ENCODE results near the gene C10orf90. TPM values are rescaled to one million over a fixed set of nuclear protein-coding genes. Genes with fewer than 3 reads are reported as not detected.

C10orf90 gene
- total and polyA plus RNA-seq, 8 donors, result 0.32 to 0.64 (median 0.47) TPM; not detected in 5

- intact Hi-C loops (cut with DNase I), result no loop called here
Measured at GRCh38 chr10:126564326-126564888, 106.1 kb downstream of the C10orf90 start.

GRCh38 chr10:126563361-126563760, 107.1 kb downstream of the C10orf90 start:
- no peak overlapping the region for H3K27ac ChIP-seq
- WGBS, 2 donors, result 61 to 80% methylated on average over 3 of the region's 3 CpGs
- H3K9me3 ChIP-seq, result no peaks in the 10 kb centered on the region
- no peak for DNase-seq
- no peak for FAIRE-seq
- H3K36me3 ChIP-seq, result no peaks in the 10 kb centered on the region
- peaks cover 0 to 8% (median 0%) of the 10 kb centered on the region in 3 donors for H3K4me1 ChIP-seq
- no peak for TF ChIP-seq CTCF (IDR thresholded peaks at IDR 0.05)
- intact Hi-C loops (cut with DNase I), result no loop called here
- ATAC-seq, result no peak
- H3K4me3 ChIP-seq, result no peak overlapping the region
- no peaks in the 10 kb centered on the region for H3K27me3 ChIP-seq

More at GRCh38 chr10:126564326-126564888, 106.1 kb downstream of the C10orf90 start:
- Histone ChIP-seq H3K9me3 (no peaks in the 10 kb centered on the region), H3K36me3 (no peaks in the 10 kb centered on the region), H3K4me1 (peaks cover 0 to 10% (median under 1%) of the 10 kb centered on the region in 3 donors), H3K27ac (no peak overlapping the region), H3K27me3 (no peaks in the 10 kb centered on the region), H3K4me3 (no peak overlapping the region)
- no peak for DNase-seq
- no peak for FAIRE-seq
- TF ChIP-seq CTCF (IDR thresholded peaks at IDR 0.05), result no peak
- 80 to 88% methylated on average over 4 of the region's 4 CpGs for WGBS, 2 donors
- ATAC-seq, result no peak

- Histone ChIP-seq H3K9me3 (no peaks in the 10 kb centered on the region), H3K4me1 (peaks cover 0 to 8% (median 0%) of the 10 kb centered on the region in 3 donors), H3K27ac (no peak overlapping the region), H3K27me3 (no peaks in the 10 kb centered on the region), H3K4me3 (no peak overlapping the region), H3K36me3 (no peaks in the 10 kb centered on the region)
- no peak for DNase-seq
- intact Hi-C loops (cut with DNase I), result no loop called here
- no peak for TF ChIP-seq CTCF (IDR thresholded peaks at IDR 0.05)
- WGBS, 2 donors, result 74 to 76% methylated on average over 13 of the region's 13 CpGs
- peak in 1 of 4 donors; percentile 11 for ATAC-seq
- FAIRE-seq, result no peak
Measured at GRCh38 chr10:126561921-126562680, 108.4 kb downstream of the C10orf90 start.

GRCh38 chr10:126561294-126561920, 109.1 kb downstream of the C10orf90 start:
- Histone ChIP-seq H3K27ac (no peak overlapping the region), H3K27me3 (no peaks in the 10 kb centered on the region), H3K4me1 (peaks cover 0 to 8% (median 0%) of the 10 kb centered on the region in 3 donors), H3K9me3 (no peaks in the 10 kb centered on the region), H3K4me3 (no peak overlapping the region), H3K36me3 (no peaks in the 10 kb centered on the region)
- ATAC-seq (no peak), DNase-seq (no peak), FAIRE-seq (no peak)
- 62 to 71% methylated on average over 10 of the region's 10 CpGs for WGBS, 2 donors
- no peak for TF ChIP-seq CTCF (IDR thresholded peaks at IDR 0.05)
- intact Hi-C loops (cut with DNase I), result no loop called here
